HCT116 (cell line): Measurements from ENCODE around the gene MYBPH. TPM values are rescaled to one million over a fixed set of nuclear protein-coding genes. Genes with fewer than 3 reads are reported as not detected.

Experiments used
- ATAC-seq: fragments of 200-7000 bp; cut with Tn5 transposase; 2 replicates; pipeline ENCODE4 v1.9.1; 2020; ENCODE audit warnings: mild to moderate bottlenecking, moderate library complexity
- BruUV-seq: library from RNA; stranded (reverse); fragments of 400-500 nt; replicated peaks from 2 replicates; lab custom pipeline; 2021; lab: Mats Ljungman, UMichigan
- CTCF ChIA-PET: fragments of 300-600 bp; sonication (Branson Sonifier 250); formaldehyde crosslinking; loops from one replicate; lab custom pipeline; 2021; ENCODE audit warnings: antibody characterized with exemption; lab: Charles Lee
- POLR2A ChIA-PET: fragments of 300-600, 350-600 bp; sonication (Branson Sonifier 250); formaldehyde crosslinking; loops from one replicate; lab custom pipeline; 2021; ENCODE audit warnings: antibody characterized with exemption; lab: Charles Lee
- RAD21 ChIA-PET, 2 experiments: fragments of 300-600 bp; sonication (Branson Sonifier 250); formaldehyde crosslinking; loops; one replicate each; lab custom pipeline; 2023; ENCODE audit warnings: low total read pairs in 2 of 2; ENCODE audit not compliant: uncharacterized antibody in 2 of 2, unreplicated experiment in 2 of 2, low non-redundant PET in 1 of 2; lab: Charles Lee
- DNase-seq: peaks from one replicate; pipeline ENCODE4 v3.0.0-alpha.2; 2010; ENCODE audit warnings: low read depth, low spot score
- H2AFZ ChIP-seq: fragments of 200-600 bp; shearing (Covaris generic), sonication (generic); 2 replicates; pipeline ENCODE4 v1.6.1; 2017; ENCODE audit warnings: low read depth, mixed run types, mixed read lengths, antibody characterized with exemption, low read length; ENCODE audit not compliant: poor library complexity, severe bottlenecking
- H3K27ac ChIP-seq: 2 replicates; pipeline ENCODE4 v1.5.1; 2012; ENCODE audit warnings: low read depth, low read length
- H3K27me3 ChIP-seq: fragments of 200-600 bp; sonication (generic); 2 replicates; pipeline ENCODE4 v1.6.1; 2016; ENCODE audit warnings: mixed run types, low read length, mixed read lengths; ENCODE audit not compliant: insufficient read depth
- H3K36me3 ChIP-seq, 2 experiments: fragments of 200-500 bp in 1 of 2; fragments of 200-600 bp in 1 of 2; sonication (Bioruptor generic) in 1 of 2; sonication (generic) in 1 of 2; 2 replicates each; pipeline versions ENCODE4 v1.5.1 to v1.6.1; 2014 to 2016; ENCODE audit warnings: low read length in 2 of 2, inconsistent platforms in 1 of 2, mixed read lengths in 1 of 2, mixed run types in 1 of 2; ENCODE audit not compliant: insufficient read depth in 2 of 2, control insufficient read depth in 1 of 2
- H3K4me1 ChIP-seq, 2 experiments: fragments of 200-600 bp in 1 of 2; sonication (generic) in 1 of 2; 2 replicates each; pipeline versions ENCODE4 v1.5.1 to v1.6.1; 2012 to 2017; ENCODE audit warnings: low read length in 2 of 2, inconsistent platforms in 1 of 2, mild to moderate bottlenecking in 1 of 2, mixed read lengths in 1 of 2, mixed run types in 1 of 2, moderate library complexity in 1 of 2; ENCODE audit not compliant: insufficient read depth in 2 of 2, control insufficient read depth in 1 of 2
- H3K4me2 ChIP-seq: fragments of 200-600 bp; sonication (generic); 2 replicates; pipeline ENCODE4 v1.6.1; 2017; ENCODE audit warnings: mixed run types, low read length, mixed read lengths
- H3K4me3 ChIP-seq, 2 experiments: fragments of 200-600 bp in 1 of 2; sonication (generic) in 1 of 2; replicated peaks in 1 of 2; 2 replicates each; pipeline ENCODE4 v1.5.1; 2011 to 2016; ENCODE audit warnings: low read length in 2 of 2, control low read depth in 1 of 2, low read depth in 1 of 2, mild to moderate bottlenecking in 1 of 2, mixed read lengths in 1 of 2, mixed run types in 1 of 2
- H3K79me2 ChIP-seq: fragments of 200-600 bp; sonication (generic); 2 replicates; pipeline ENCODE4 v1.6.1; 2017; ENCODE audit warnings: mild to moderate bottlenecking, mixed run types, low read length, moderate library complexity, mixed read lengths; ENCODE audit not compliant: insufficient read depth
- H3K9ac ChIP-seq: fragments of 200-600 bp; sonication (generic); 2 replicates; pipeline ENCODE4 v1.6.1; 2016; ENCODE audit warnings: low read length, mixed read lengths
- H3K9me2 ChIP-seq: fragments of 200-600 bp; sonication (generic), shearing (Covaris generic); 2 replicates; pipeline ENCODE4 v1.6.1; 2017; ENCODE audit warnings: mixed run types, mild to moderate bottlenecking, moderate library complexity; ENCODE audit not compliant: insufficient read depth
- H3K9me3 ChIP-seq, 2 experiments: fragments of 200-500 bp in 1 of 2; fragments of 200-600 bp in 1 of 2; sonication (Bioruptor generic) in 1 of 2; sonication (generic) in 1 of 2; 2 replicates each; pipeline ENCODE4 v1.6.1; 2014 to 2017; ENCODE audit warnings: low read length in 2 of 2, mixed read lengths in 2 of 2, inconsistent platforms in 1 of 2, low read depth in 1 of 2, mild to moderate bottlenecking in 1 of 2, mixed run types in 1 of 2, moderate library complexity in 1 of 2; ENCODE audit not compliant: control insufficient read depth in 1 of 2, insufficient read depth in 1 of 2
- H4K20me1 ChIP-seq: fragments of 200-600 bp; sonication (generic), shearing (Covaris generic); 2 replicates; pipeline ENCODE4 v1.6.1; 2017; ENCODE audit warnings: mixed run types, mild to moderate bottlenecking, moderate library complexity; ENCODE audit not compliant: insufficient read depth
- CBX3 ChIP-seq: IDR thresholded peaks from 2 replicates; pipeline ENCODE4 v1.6.1; 2012; ENCODE audit warnings: low read depth
- CEBPB ChIP-seq: IDR thresholded peaks from 2 replicates; pipeline ENCODE4 v1.6.1; 2012; ENCODE audit warnings: low read depth
- CTCF ChIP-seq, 3 experiments: fragments of 200-600 bp in 1 of 3; sonication (generic) in 1 of 3; IDR thresholded peaks in 2 of 3; conservative IDR thresholded peaks in 1 of 3; 2 replicates each; pipeline ENCODE4 v1.5.1; 2012 to 2017; ENCODE audit warnings: low read depth in 2 of 3, low read length in 2 of 3, antibody characterized with exemption in 1 of 3, borderline replicate concordance in 1 of 3, control low read depth in 1 of 3, mild to moderate bottlenecking in 1 of 3, mixed read lengths in 1 of 3, mixed run types in 1 of 3, moderate library complexity in 1 of 3; ENCODE audit not compliant: insufficient read depth in 1 of 3
- EGR1 ChIP-seq: IDR thresholded peaks from 2 replicates; pipeline ENCODE4 v1.6.1; 2012; ENCODE audit warnings: low read depth
- ELF1 ChIP-seq: IDR thresholded peaks from 2 replicates; pipeline ENCODE4 v1.6.1; 2012; ENCODE audit warnings: low read depth, borderline replicate concordance
- EZH2 ChIP-seq: fragments of 200-600 bp; sonication (generic); IDR thresholded peaks from 2 replicates; pipeline ENCODE4 v1.6.1; 2017; ENCODE audit warnings: antibody characterized with exemption, mixed run types
- EZH2phosphoT487 ChIP-seq: fragments of 200-600 bp; IDR thresholded peaks from 2 replicates; pipeline ENCODE4 v1.6.1; 2018; ENCODE audit warnings: antibody characterized with exemption, borderline replicate concordance
- FOSL1 ChIP-seq: IDR thresholded peaks from 2 replicates; pipeline ENCODE4 v1.6.1; 2012; ENCODE audit warnings: low read depth
- JUND ChIP-seq: IDR thresholded peaks from 2 replicates; pipeline ENCODE4 v1.6.1; 2012
- POLR2A ChIP-seq: IDR thresholded peaks from 2 replicates; pipeline ENCODE4 v1.7.0; 2011; ENCODE audit warnings: borderline replicate concordance; ENCODE audit not compliant: insufficient read depth, insufficient read length; ENCODE audit errors: extremely low read depth
- POLR2AphosphoS5 ChIP-seq: IDR thresholded peaks from 2 replicates; pipeline ENCODE4 v1.6.1; 2011; ENCODE audit warnings: mild to moderate bottlenecking, low read depth, low read length, moderate library complexity
- RAD21 ChIP-seq: IDR thresholded peaks from 2 replicates; pipeline ENCODE4 v1.6.1; 2012; ENCODE audit warnings: low read depth, mild to moderate bottlenecking
- REST ChIP-seq: IDR thresholded peaks from 2 replicates; pipeline ENCODE4 v1.6.1; 2012; ENCODE audit warnings: low read depth
- SIN3A ChIP-seq: IDR thresholded peaks from 2 replicates; pipeline ENCODE4 v1.6.1; 2012; ENCODE audit warnings: low read depth
- SRF ChIP-seq: IDR thresholded peaks from 2 replicates; pipeline ENCODE4 v1.6.1; 2012; ENCODE audit warnings: low read depth
- ZBTB33 ChIP-seq: IDR thresholded peaks from 2 replicates; pipeline ENCODE4 v1.6.1; 2011; ENCODE audit warnings: mild to moderate bottlenecking, low read length, moderate library complexity; ENCODE audit not compliant: insufficient replicate concordance; ENCODE audit errors: extremely low read depth
- ZFX ChIP-seq: fragments of 450-650 bp; IDR thresholded peaks from 2 replicates; pipeline ENCODE4 v1.6.1; 2017
- ZNF274 ChIP-seq: fragments of 200-500 bp; sonication (Bioruptor generic); IDR thresholded peaks from 2 replicates; pipeline ENCODE4 v1.6.1; 2014; ENCODE audit warnings: mild to moderate bottlenecking, low read depth, low read length, inconsistent platforms
- intact Hi-C: fragments of 100-400 bp; cut with micrococcal nuclease; formaldehyde crosslinking; loops from 2 replicates; pipeline ENCODE4 v1.10.0; 2022
- total RNA-seq: library from RNA; stranded (reverse); gene quantifications from one replicate; pipeline ENCODE4 v1.2.1, GENCODE V29; 2021; ENCODE audit not compliant: unreplicated experiment
- TF ChIP-seq, protein P1 (sequence below): IDR thresholded peaks from 2 replicates; pipeline ENCODE4 v1.6.1; 2012
- TF ChIP-seq, protein P2 (sequence below): IDR thresholded peaks from 2 replicates; pipeline ENCODE4 v1.6.1; 2012

MYBPH gene
- total RNA-seq, 1 experiment from 2014 or later, result 0.22 TPM

DNA sequence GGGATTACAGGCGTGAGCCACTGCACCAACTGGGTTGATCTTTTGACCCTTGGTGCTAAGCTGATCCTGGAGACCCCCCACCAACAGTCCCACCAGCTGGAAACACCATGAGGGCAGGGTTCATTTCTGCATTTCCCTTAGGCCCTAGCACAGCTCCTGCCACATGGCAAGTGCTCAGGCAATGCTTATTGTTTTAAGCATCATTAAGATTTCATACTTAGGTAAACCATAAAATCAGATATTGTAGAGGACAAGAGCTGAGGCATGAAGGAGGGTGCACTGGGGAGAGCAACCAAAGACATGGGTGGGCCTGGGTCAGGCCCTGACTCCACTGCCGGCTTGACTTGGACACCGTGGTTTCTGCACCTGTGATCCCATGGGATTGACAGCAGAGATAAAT, 36.2 kb upstream of the MYBPH start:
- H3K9me3 ChIP-seq, result no peaks in the 10 kb centered on the region
- TF ChIP-seq EZH2phosphoT487 (no peak), CTCF (IDR thresholded peaks at IDR 0.05 in 2 of 3, conservative IDR thresholded peaks at IDR 0.05 in 1 of 3; ENCODE audit: borderline replicate concordance in 1 of 3, insufficient read depth in 1 of 3, low read depth in 2 of 3, low read length in 2 of 3) (no peak), ELF1 (no peak), ZFX (no peak), REST (no peak), RAD21 (no peak), FOSL1 (no peak), CEBPB (no peak), EZH2 (no peak), CBX3 (no peak), POLR2AphosphoS5 (no peak), JUND (no peak), SRF (no peak), ZNF274 (no peak), EGR1 (no peak), POLR2A (no peak), SIN3A (no peak), ZBTB33 (no peak)
- TF ChIP-seq, protein P1, sequence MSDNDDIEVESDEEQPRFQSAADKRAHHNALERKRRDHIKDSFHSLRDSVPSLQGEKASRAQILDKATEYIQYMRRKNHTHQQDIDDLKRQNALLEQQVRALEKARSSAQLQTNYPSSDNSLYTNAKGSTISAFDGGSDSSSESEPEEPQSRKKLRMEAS, result no peak
- TF ChIP-seq, protein P2, sequence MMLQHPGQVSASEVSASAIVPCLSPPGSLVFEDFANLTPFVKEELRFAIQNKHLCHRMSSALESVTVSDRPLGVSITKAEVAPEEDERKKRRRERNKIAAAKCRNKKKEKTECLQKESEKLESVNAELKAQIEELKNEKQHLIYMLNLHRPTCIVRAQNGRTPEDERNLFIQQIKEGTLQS, result no peak
- TF ChIP-seq, all 23 proteins: peak for 0
- intact Hi-C loops, result no loop called here
- peaks cover 0 to 12% of the 10 kb centered on the region in 2 experiments; a peak in 1 of 4 replicates for H3K4me1 ChIP-seq
- H3K4me3 ChIP-seq, result no peak overlapping the region
- ATAC-seq (no peak), DNase-seq (no peak)
- no peaks in the 10 kb centered on the region for H3K27me3 ChIP-seq
- H4K20me1 ChIP-seq, result no peaks in the 10 kb centered on the region
- no peak overlapping the region for H2AFZ ChIP-seq
- BruUV-seq, result no TSS peak
- no peaks in the 10 kb centered on the region for H3K9me2 ChIP-seq
- no peaks in the 10 kb centered on the region for H3K79me2 ChIP-seq
- ChIA-PET RAD21 (no interaction called here), CTCF (no interaction called here), POLR2A (no interaction called here)
- H3K9ac ChIP-seq, result no peak overlapping the region
- no peak overlapping the region for H3K4me2 ChIP-seq
- H3K36me3 ChIP-seq, result no peaks in the 10 kb centered on the region
- H3K27ac ChIP-seq, result no peak overlapping the region
